ENCODE data around the gene SPRY1. TPM values are rescaled to one million over a fixed set of nuclear protein-coding genes. Genes with fewer than 3 reads are reported as not detected.

The SPRY1 gene
- total and polyA plus RNA-seq, 11 donors, result 17.0 to 104 (median 39.1) TPM

- 15 to 22% (median 19%) methylated on average over 22 of the region's 22 CpGs for WGBS, 4 donors
Observed at GRCh38 chr4:123399627-123400358, 3.2 kb downstream of the SPRY1 start.

GRCh38 chr4:123401271-123402120, 4.9 kb downstream of the SPRY1 start:
- peaks cover 0 to 6% (median 0%) of the 10 kb centered on the region in 9 donors for H3K27me3 ChIP-seq
- intact Hi-C loops (cut with DNase I), result loop anchor here (5.0 to 10.0 kb wide), 15 partner anchors 103 to 711 kb away; no protein-coding TSS in a partner anchor
- ATAC-seq, result no peak
- DNase-seq, result peak in 1 of 5 donors; percentile 22
- peaks cover 0 to 48% (median 13%) of the 10 kb centered on the region in 12 donors for H3K4me1 ChIP-seq
- WGBS, 4 donors, result 45 to 66% (median 53%) methylated on average over 9 of the region's 9 CpGs
- peaks cover 2 to 57% (median 29%) of the 10 kb centered on the region in 9 donors for H3K36me3 ChIP-seq
- no peaks in the 10 kb centered on the region for H3K9me3 ChIP-seq
- H3K27ac ChIP-seq, result peak overlapping the region in 11 of 12 donors; percentile 85 to 96 (median 93)
- H3K4me3 ChIP-seq, result peak overlapping the region; percentile 63 to 86 (median 73)
- TF ChIP-seq CTCF (IDR thresholded peaks at IDR 0.05) (peak in 1 of 12 donors; percentile 5), POLR2A (IDR thresholded peaks at IDR 0.05) (no peak)

More at GRCh38 chr4:123399627-123400358, 3.2 kb downstream of the SPRY1 start:
- Histone ChIP-seq H3K36me3 (peaks cover 2 to 42% (median 29%) of the 10 kb centered on the region in 9 donors), H3K4me1 (peaks cover 0 to 38% (median 14%) of the 10 kb centered on the region in 12 donors), H3K9me3 (no peaks in the 10 kb centered on the region), H3K27me3 (peaks cover 0 to 8% (median 0%) of the 10 kb centered on the region in 9 donors), H3K4me3 (peak overlapping the region; percentile 63 to 86 (median 73)), H3K27ac (peak overlapping the region; percentile 85 to 97 (median 93))
- intact Hi-C loops (cut with DNase I), result loop anchor here (2.0 to 10.0 kb wide), 30 partner anchors 47 to 865 kb away; no protein-coding TSS in a partner anchor
- TF ChIP-seq POLR2A (IDR thresholded peaks at IDR 0.05) (no peak), CTCF (IDR thresholded peaks at IDR 0.05) (peak in 1 of 12 donors; percentile 0)
- no peak for ATAC-seq
- DNase-seq, result no peak

- Histone ChIP-seq H3K4me3 (peak overlapping the region in 11 of 12 donors; percentile 25 to 80 (median 71)), H3K4me1 (peaks cover 0 to 54% (median 16%) of the 10 kb centered on the region in 12 donors), H3K36me3 (peaks cover 2 to 63% (median 29%) of the 10 kb centered on the region in 9 donors), H3K9me3 (no peaks in the 10 kb centered on the region), H3K27ac (peak overlapping the region in 10 of 12 donors; percentile 26 to 95 (median 92)), H3K27me3 (peaks cover 0 to 3% (median 0%) of the 10 kb centered on the region in 9 donors)
- intact Hi-C loops (cut with DNase I), result loop anchor here (5.0 to 10.0 kb wide), 15 partner anchors 103 to 710 kb away; no protein-coding TSS in a partner anchor
- DNase-seq (no peak), ATAC-seq (no peak)
- TF ChIP-seq CTCF (IDR thresholded peaks at IDR 0.05), result no peak
- no peak for TF ChIP-seq POLR2A (IDR thresholded peaks at IDR 0.05)
- WGBS, 4 donors, result 44 to 64% (median 54%) methylated on average over 1 to 3 of the region's 3 CpGs
Observed at GRCh38 chr4:123402121-123402465, 5.5 kb downstream of the SPRY1 start.
